GM19193 (cell line): ENCODE measurements around the gene PRLH.

ENCODE experiments used
- POLR2A ChIP-seq: IDR thresholded peaks from 4 replicates; pipeline ENCODE4 v1.6.1; 2011; ENCODE audit not compliant: insufficient read depth, insufficient read length; ENCODE audit errors: extremely low read depth

The PRLH gene

GRCh38 chr2:237549216-237549615, 17.2 kb upstream of the PRLH start:
- TF ChIP-seq POLR2A, result no peak

- no peak for TF ChIP-seq POLR2A
Measured at GRCh38 chr2:237549643-237550415, 16.5 kb upstream of the PRLH start.

GRCh38 chr2:237551071-237551574, 15.3 kb upstream of the PRLH start:
- TF ChIP-seq POLR2A, result no peak

GRCh38 chr2:237552908-237553307, 13.5 kb upstream of the PRLH start:
- no peak for TF ChIP-seq POLR2A

- TF ChIP-seq POLR2A, result no peak
Measured at GRCh38 chr2:237553948-237554347, 12.4 kb upstream of the PRLH start.

GRCh38 chr2:237555560-237555959, 10.8 kb upstream of the PRLH start:
- TF ChIP-seq POLR2A, result no peak

- no peak for TF ChIP-seq POLR2A
Measured at GRCh38 chr2:237556773-237557632, 9.4 kb upstream of the PRLH start.

- no peak for TF ChIP-seq POLR2A
Measured at GRCh38 chr2:237557633-237558015, 8.8 kb upstream of the PRLH start.

- no peak for TF ChIP-seq POLR2A
Measured at GRCh38 chr2:237558961-237559641, 7.3 kb upstream of the PRLH start.

- TF ChIP-seq POLR2A, result no peak
Measured at GRCh38 chr2:237561221-237561620, 5.2 kb upstream of the PRLH start.

- no peak for TF ChIP-seq POLR2A
Measured at GRCh38 chr2:237563816-237564215, 2.6 kb upstream of the PRLH start.

GRCh38 chr2:237564526-237565131, 1.7 kb upstream of the PRLH start:
- TF ChIP-seq POLR2A, result no peak

GRCh38 chr2:237565974-237566373, 400 bp upstream of the PRLH start:
- no peak for TF ChIP-seq POLR2A

GRCh38 chr2:237567276-237568029, 1.1 kb downstream of the PRLH start:
- no peak for TF ChIP-seq POLR2A
